Thoracic aorta (tissue), 2 donors: ENCODE data around the gene USP37. TPM values are rescaled to one million over a fixed set of nuclear protein-coding genes. Genes with fewer than 3 reads are reported as not detected.

Source experiments
- ATAC-seq: fragments of 150-250 bp; one replicate; pipeline ENCODE4 v1.8.0; 2017; ENCODE audit warnings: low read depth; ENCODE audit not compliant: insufficient number of reproducible peaks, low FRiP score
- DNase-seq: peaks from one replicate; pipeline ENCODE4 v3.0.0-alpha.2; 2020; ENCODE audit warnings: low spot score
- H3K27ac ChIP-seq, 2 donors: fragments of 200-600 bp; sonication (generic); 1 replicate in 1 of 2; 2 replicates in 1 of 2; pipeline ENCODE4 v1.5.1; 2016; ENCODE audit warnings: mild to moderate bottlenecking in 2 of 2, moderate library complexity in 2 of 2
- H3K27me3 ChIP-seq: fragments of 200-600 bp; sonication (generic); replicated peaks from 2 replicates; pipeline ENCODE4 v1.6.0; 2016; ENCODE audit warnings: mild to moderate bottlenecking; ENCODE audit not compliant: insufficient read depth
- H3K36me3 ChIP-seq: fragments of 200-600 bp; sonication (generic); one replicate; pipeline ENCODE4 v1.5.1; 2016
- H3K4me1 ChIP-seq, 2 donors: fragments of 200-600 bp; sonication (generic); 1 replicate in 1 of 2; 2 replicates in 1 of 2; pipeline versions ENCODE4 v1.5.1 to v1.6.0; 2016; ENCODE audit warnings: low read depth in 2 of 2, mild to moderate bottlenecking in 1 of 2; ENCODE audit not compliant: control insufficient read depth in 1 of 2
- H3K4me3 ChIP-seq: fragments of 200-600 bp; sonication (generic); 2 replicates; pipeline ENCODE4 v1.5.1; 2016; ENCODE audit warnings: mild to moderate bottlenecking
- H3K9me3 ChIP-seq: fragments of 200-600 bp; sonication (generic); 2 replicates; pipeline ENCODE4 v1.5.1; 2016
- CTCF ChIP-seq: fragments of 200-600 bp; sonication (generic); IDR thresholded peaks from one replicate; pipeline ENCODE4 v1.5.1; 2019; ENCODE audit warnings: antibody characterized with exemption
- total RNA-seq, 2 donors: library from RNA; depleted of rRNA; stranded (reverse); fragments of >200 nt; gene quantifications; one replicate each; pipeline versions ENCODE4 v1.1.0 to v1.2.3, GENCODE V29; 2016

USP37 gene
- total RNA-seq, 2 donors from 2014 or later, result 10.2 to 18.6 TPM

GRCh38 chr2:218585541-218585940 is 17.4 kb upstream of the USP37 start:
- H3K9me3 ChIP-seq, result no peaks in the 10 kb centered on the region
- no peaks in the 10 kb centered on the region for H3K4me1 ChIP-seq
- no peak for TF ChIP-seq CTCF
- H3K4me3 ChIP-seq, result no peak overlapping the region
- DNase-seq (no peak), ATAC-seq (no peak)
- H3K36me3 ChIP-seq, result peaks cover 61% of the 10 kb centered on the region
- no peaks in the 10 kb centered on the region for H3K27me3 ChIP-seq
- no peak overlapping the region for H3K27ac ChIP-seq

- Histone ChIP-seq H3K27ac (no peak overlapping the region), H3K27me3 (no peaks in the 10 kb centered on the region), H3K4me1 (no peaks in the 10 kb centered on the region), H3K4me3 (no peak overlapping the region), H3K9me3 (no peaks in the 10 kb centered on the region), H3K36me3 (peaks cover 50% of the 10 kb centered on the region)
- TF ChIP-seq CTCF, result no peak
- DNase-seq (no peak), ATAC-seq (no peak)
Measured at GRCh38 chr2:218583983-218584850, 16.1 kb upstream of the USP37 start.

- Histone ChIP-seq H3K9me3 (no peaks in the 10 kb centered on the region), H3K27me3 (no peaks in the 10 kb centered on the region), H3K27ac (no peak overlapping the region), H3K36me3 (peaks cover 46% of the 10 kb centered on the region), H3K4me3 (no peak overlapping the region), H3K4me1 (peaks cover 0 to 4% of the 10 kb centered on the region in 2 donors)
- TF ChIP-seq CTCF, result no peak
- DNase-seq, result no peak
- no peak for ATAC-seq
Measured at GRCh38 chr2:218582076-218582475, 13.9 kb upstream of the USP37 start.

- DNase-seq (no peak), ATAC-seq (no peak)
- Histone ChIP-seq H3K4me3 (no peak overlapping the region), H3K27ac (no peak overlapping the region), H3K9me3 (no peaks in the 10 kb centered on the region), H3K4me1 (peaks cover 0 to 4% of the 10 kb centered on the region in 2 donors), H3K36me3 (peaks cover 16% of the 10 kb centered on the region), H3K27me3 (no peaks in the 10 kb centered on the region)
- no peak for TF ChIP-seq CTCF
Measured at GRCh38 chr2:218578272-218578877, 10.2 kb upstream of the USP37 start.

GRCh38 chr2:218577482-218578220 is 9.5 kb upstream of the USP37 start:
- Histone ChIP-seq H3K4me1 (peaks cover 0 to 4% of the 10 kb centered on the region in 2 donors), H3K9me3 (no peaks in the 10 kb centered on the region), H3K27me3 (no peaks in the 10 kb centered on the region), H3K36me3 (peaks cover 10% of the 10 kb centered on the region), H3K4me3 (no peak overlapping the region), H3K27ac (no peak overlapping the region)
- ATAC-seq (no peak), DNase-seq (no peak)
- no peak for TF ChIP-seq CTCF
